ENCODE data around the gene PALS1.
"Not testable (repeated sequence)": the region's sequence is repeated elsewhere in the genome, so short reads cannot be mapped to it uniquely, and the experiment has no call there.

Gene PALS1

GRCh38 chr14:67260965-67261364 lies 19.7 kb downstream of the PALS1 start:
- no peak for DNase-seq

DNA sequence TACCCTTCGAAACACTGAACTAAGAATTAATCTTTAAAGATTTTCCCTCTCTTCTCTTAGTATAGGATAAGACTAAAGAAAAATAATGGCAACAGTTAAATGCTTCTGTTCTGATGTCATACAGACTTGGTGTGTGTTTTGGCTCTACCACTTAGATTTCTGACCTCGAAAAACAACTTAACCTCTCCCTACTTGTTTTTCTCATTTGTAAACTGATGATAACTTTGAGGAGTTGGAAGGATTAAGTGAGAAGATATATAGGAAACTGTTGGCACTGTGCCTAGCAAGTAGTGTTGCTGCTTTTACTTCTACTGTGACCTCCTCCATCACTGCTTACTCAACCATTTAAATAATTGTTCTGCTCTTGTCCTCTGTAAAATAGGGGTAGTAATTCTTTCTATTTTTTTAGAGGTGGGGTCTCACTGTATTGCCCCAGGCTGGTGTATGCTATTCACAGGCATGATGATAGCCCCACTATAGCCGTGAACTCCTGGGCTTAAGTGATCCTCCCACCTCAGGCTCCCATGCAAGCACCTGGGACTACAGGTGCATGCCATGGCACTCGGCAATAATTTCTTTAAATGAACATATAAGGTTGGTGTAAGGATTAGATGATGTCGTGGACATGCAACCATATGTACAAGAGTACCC lies 22.4 kb downstream of the PALS1 start:
- no peak for DNase-seq

DNA sequence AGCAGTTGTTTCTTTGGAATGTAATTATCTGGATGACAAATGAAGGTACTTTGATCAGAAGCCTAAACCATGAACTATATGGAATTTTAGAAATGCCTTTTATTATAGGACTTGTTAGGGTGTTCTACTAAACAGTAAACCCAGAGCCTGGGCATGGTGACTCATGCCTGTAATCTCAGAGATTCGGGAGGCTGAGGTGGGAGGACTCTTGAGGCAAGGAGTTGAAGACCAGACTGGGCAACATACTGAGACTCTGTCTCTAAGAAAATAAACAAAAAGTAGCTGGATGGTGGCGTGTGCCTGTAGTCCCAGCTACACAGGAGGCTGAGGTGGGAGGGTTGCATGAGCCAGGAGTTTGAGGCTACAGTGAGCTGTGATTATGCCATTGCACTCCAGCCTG lies 23.9 kb downstream of the PALS1 start:
- no peak for DNase-seq

DNA sequence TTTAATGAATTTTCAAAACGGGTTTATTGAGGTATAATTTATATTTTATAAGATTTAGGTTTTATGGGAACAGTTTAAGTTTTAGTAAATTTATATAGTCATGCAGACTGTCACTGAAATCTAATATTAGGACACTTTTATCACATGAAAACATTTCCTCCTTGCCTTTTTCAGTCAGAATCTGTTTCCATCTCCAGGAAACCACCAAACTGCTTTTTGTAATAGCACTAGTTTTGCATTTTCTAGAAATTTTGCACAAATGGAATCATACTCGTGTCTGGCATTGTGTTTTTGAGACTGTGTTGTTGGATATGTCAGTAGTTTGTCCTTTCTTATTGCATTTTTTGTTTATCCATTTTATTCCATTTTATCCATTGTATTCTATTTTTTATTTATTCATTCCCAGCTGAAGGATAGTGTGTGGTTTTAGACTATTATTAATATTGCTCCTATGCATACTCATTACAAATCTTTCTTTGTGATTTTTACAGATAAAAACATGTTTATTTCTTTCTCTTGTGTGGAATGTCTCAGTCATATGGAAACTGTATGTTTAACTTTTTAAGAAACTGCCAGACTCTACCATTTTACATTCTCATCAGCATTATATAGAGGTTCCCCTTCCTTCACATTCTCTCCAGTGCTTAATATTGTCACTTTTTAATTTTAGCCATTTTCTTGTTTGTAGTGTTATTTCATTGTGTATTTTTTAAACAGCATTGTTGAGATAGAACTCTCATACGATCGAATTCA lies 26.5 kb downstream of the PALS1 start:
- no peak for DNase-seq

GRCh38 chr14:67268426-67269150 lies 27.4 kb downstream of the PALS1 start:
- no peak for DNase-seq

DNA sequence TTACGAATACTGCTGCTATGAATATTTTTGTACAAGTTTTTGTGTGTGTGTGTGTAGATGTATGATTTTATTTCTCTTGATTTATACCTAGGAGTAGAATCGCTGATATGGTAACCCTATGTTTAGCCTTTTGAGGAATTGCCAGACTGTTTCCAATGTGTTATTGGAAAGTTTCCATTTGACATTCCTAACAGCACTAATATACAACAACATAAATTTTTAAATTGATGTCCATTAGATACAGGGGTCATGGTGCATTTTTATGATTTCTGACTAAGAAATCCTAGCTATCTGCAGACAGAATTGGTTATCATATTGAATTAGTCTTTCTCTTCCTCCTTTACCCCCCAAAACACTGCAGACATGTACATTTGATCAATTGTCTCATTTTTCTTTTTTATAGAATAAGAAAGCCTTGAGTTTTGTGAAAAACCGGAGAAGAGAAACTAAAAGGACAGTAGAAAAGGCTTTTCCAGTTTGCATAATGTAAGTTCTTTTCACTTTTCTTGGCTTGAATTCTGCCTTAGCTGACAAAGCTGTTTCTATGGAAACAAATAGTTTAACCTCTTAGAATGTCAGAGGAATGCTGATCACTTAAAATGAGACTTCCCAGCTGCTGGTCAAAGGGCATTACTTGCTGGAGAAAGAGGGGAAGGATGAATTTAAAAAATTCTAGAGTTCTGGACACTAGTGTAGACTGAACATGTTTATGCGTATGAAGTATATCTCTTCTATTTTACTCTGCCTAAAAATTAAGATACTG lies 28.2 kb downstream of the PALS1 start:
- DNase-seq: no peak

GRCh38 chr14:67270145-67270753 lies 29.0 kb downstream of the PALS1 start:
- DNase-seq: no peak

DNA sequence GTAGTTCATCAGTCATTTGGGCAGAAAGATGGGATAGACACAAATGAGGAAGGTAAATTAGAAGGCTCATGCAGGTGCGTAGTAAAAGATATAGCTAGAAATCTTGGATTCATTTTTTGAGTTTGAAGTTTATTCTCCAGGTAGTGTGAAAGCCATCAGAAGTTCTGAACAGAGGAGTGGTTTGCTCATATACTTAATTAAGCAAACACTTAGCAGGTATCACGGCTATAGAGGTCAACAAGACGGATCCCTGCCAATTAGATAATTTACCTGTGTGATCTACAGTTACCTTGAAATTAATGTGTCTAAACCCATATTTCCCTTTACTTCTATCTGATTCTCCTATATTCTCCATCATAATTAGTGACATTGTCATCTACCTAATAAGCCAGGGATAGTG lies 29.7 kb downstream of the PALS1 start:
- no peak for DNase-seq

- DNase-seq: not testable (repeated sequence)
Observed at GRCh38 chr14:67273281-67273680, 32.0 kb downstream of the PALS1 start.

DNA sequence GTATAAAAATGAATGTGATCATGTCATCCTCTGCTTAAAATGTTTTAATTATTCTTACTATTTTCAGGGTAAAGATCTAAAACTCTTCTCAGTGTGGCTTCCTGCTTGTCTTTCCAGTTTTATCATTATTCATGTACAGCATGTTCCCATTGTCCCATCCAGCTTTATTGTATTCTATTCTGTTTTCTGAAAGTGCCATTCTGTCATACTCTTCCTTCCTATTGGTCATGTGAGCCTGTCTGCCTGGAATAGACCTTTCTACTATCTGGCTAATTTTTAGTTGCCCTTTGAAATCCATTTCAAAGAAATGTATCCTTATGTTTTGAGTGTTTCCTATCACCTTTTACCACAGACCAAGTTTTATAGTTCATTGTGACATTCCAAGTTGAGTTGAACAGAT lies 34.9 kb downstream of the PALS1 start:
- no peak for DNase-seq

- DNase-seq: no peak
Observed at GRCh38 chr14:67280506-67280905, 39.3 kb downstream of the PALS1 start.

GRCh38 chr14:67285876-67286452 lies 44.7 kb downstream of the PALS1 start:
- no peak for DNase-seq

Measured in activated CD4-positive, alpha-beta T cell treated with anti-CD3 and anti-CD28 coated beads for 48 hours (primary cell).